HepG2 (cell line): ENCODE data around the gene SAMD4B. TPM values are rescaled to one million over a fixed set of nuclear protein-coding genes. Genes with fewer than 3 reads are reported as not detected.

Experiments used
- HDAC1 ChIP-seq: sonication (generic); formaldehyde crosslinking; IDR thresholded peaks from 2 replicates; pipeline ENCODE4 v1.5.1; 2020; ENCODE audit warnings: mild to moderate bottlenecking, missing genetic modification reagents
- ISL2 ChIP-seq: sonication (generic); formaldehyde crosslinking; IDR thresholded peaks from 2 replicates; pipeline ENCODE4 v1.5.0; 2020; ENCODE audit warnings: missing genetic modification reagents
- JUN ChIP-seq: sonication (generic); formaldehyde crosslinking; IDR thresholded peaks from 2 replicates; pipeline ENCODE4 v1.4.0; 2020; ENCODE audit warnings: mild to moderate bottlenecking, missing genetic modification reagents
- KDM6A ChIP-seq: IDR thresholded peaks from 2 replicates; pipeline ENCODE4 v1.6.1; 2016; ENCODE audit warnings: low read depth
- NBN ChIP-seq: fragments of 450-650 bp; conservative IDR thresholded peaks from 2 replicates; pipeline ENCODE4 v1.6.1; 2017
- NFE2L1 ChIP-seq: sonication (generic); formaldehyde crosslinking; IDR thresholded peaks from 2 replicates; pipeline ENCODE4 v1.4.0; 2020; ENCODE audit warnings: missing genetic modification reagents, mild to moderate bottlenecking, borderline replicate concordance
- SALL1 ChIP-seq: sonication (generic); formaldehyde crosslinking; IDR thresholded peaks from 2 replicates; pipeline ENCODE4 v1.8.0; 2022; ENCODE audit warnings: mild to moderate bottlenecking, missing genetic modification reagents
- SIX4 ChIP-seq: sonication (generic); formaldehyde crosslinking; IDR thresholded peaks from 2 replicates; pipeline ENCODE4 v1.4.0; 2020; ENCODE audit warnings: missing genetic modification reagents
- ZNF138 ChIP-seq: sonication (generic); formaldehyde crosslinking; IDR thresholded peaks from 2 replicates; pipeline ENCODE4 v1.5.0; 2020; ENCODE audit warnings: mild to moderate bottlenecking, low read depth, missing genetic modification reagents
- ZNF263 ChIP-seq: sonication (generic); formaldehyde crosslinking; IDR thresholded peaks from 2 replicates; pipeline ENCODE4 v1.4.0; 2020; ENCODE audit warnings: missing genetic modification reagents
- ZNF776 ChIP-seq: sonication (generic); formaldehyde crosslinking; IDR thresholded peaks from 2 replicates; pipeline ENCODE4 v1.4.0; 2020; ENCODE audit warnings: mild to moderate bottlenecking, missing genetic modification reagents
- ZNF781 ChIP-seq: sonication (generic); formaldehyde crosslinking; IDR thresholded peaks from 2 replicates; pipeline ENCODE4 v1.5.1; 2020; ENCODE audit warnings: borderline replicate concordance, mild to moderate bottlenecking, missing genetic modification reagents; ENCODE audit errors: not compliant biosample characterization
- polyA plus RNA-seq, 8 experiments: library from polyadenylated mRNA; depleted of rRNA in 3 of 8; stranded (reverse) in 7 of 8; unstranded in 1 of 8; fragments of >200 nt; fragmentation: Illumina TruSeq in 4 of 8; extraction: Trizol in 4 of 8; gene quantifications; 2 replicates each; pipeline versions ENCODE4 v1.2.1 to v1.2.3, GENCODE V29; 2011 to 2016; ENCODE audit warnings: low read depth in 4 of 8, missing spikeins in 1 of 8, mixed read lengths in 1 of 8; ENCODE audit not compliant: insufficient read depth in 1 of 8
- total RNA-seq, 5 experiments: library from RNA; depleted of rRNA; stranded (reverse); fragments of >200 nt; fragmentation: Illumina TruSeq; extraction: Trizol; gene quantifications; 2 replicates each; pipeline ENCODE4 v1.2.3, GENCODE V29; 2016; ENCODE audit warnings: low read depth in 1 of 5
- TF ChIP-seq, protein P1 (sequence below): sonication (generic); formaldehyde crosslinking; IDR thresholded peaks from 2 replicates; pipeline ENCODE4 v1.4.0; 2020; ENCODE audit warnings: missing genetic modification reagents
- TF ChIP-seq, protein P2 (sequence below): IDR thresholded peaks from 2 replicates; pipeline ENCODE4 v1.6.1; 2016; ENCODE audit warnings: missing genetic modification reagents, missing compliant biosample characterization
- TF ChIP-seq, protein P3 (sequence below): sonication (generic); formaldehyde crosslinking; IDR thresholded peaks from 2 replicates; pipeline ENCODE4 v1.5.0; 2020; ENCODE audit warnings: mild to moderate bottlenecking, missing genetic modification reagents
- TF ChIP-seq, protein P4 (sequence below): sonication (generic); formaldehyde crosslinking; IDR thresholded peaks from 2 replicates; pipeline ENCODE4 v1.4.0; 2020; ENCODE audit warnings: missing genetic modification reagents
- TF ChIP-seq, protein P5 (sequence below): IDR thresholded peaks from 2 replicates; pipeline ENCODE4 v1.6.1; 2018; ENCODE audit warnings: missing genetic modification reagents

SAMD4B gene
- total and polyA plus RNA-seq, 2 of the 13 experiments (the other 11 are each of a cell fraction or from before 2014, with no cell fraction given): 26.0 to 31.8 TPM

DNA sequence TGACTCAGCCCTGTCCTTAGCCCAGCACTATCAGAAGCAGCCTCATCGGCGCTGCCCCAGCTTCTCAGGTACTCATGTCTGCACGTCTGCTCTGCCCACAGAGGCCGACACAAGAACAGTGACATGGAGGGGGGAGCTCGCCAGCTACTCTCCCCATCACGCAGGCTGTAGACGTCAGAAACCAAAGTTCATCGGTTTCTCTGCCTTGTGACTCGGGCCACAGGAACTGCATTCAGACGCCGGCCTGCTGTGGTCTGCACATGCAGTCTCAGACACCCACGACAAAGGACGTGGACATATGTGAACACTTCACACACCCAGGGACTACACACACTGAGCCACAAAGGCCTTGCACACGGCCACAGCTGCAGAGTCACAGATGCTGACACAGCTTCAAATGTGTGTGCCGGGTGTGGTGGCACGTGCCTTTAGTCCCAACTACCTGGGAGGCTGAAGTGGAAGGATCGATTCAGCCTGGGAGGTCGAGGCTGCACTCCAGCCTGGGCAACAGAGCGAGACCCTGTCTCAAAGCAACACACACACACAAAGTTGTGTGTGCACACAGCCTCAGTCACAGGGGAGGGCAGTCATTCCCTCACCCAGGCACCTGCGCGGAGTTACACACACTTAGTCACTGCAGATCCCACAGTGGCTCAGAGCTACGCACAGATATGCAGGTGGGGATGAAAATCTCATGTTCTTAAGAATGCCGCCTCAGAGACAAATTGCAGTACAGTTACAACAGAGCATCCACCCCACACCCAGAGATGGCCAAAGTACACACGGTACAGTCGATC, 59.5 kb downstream of the SAMD4B start (continued):
- TF ChIP-seq, protein P1, sequence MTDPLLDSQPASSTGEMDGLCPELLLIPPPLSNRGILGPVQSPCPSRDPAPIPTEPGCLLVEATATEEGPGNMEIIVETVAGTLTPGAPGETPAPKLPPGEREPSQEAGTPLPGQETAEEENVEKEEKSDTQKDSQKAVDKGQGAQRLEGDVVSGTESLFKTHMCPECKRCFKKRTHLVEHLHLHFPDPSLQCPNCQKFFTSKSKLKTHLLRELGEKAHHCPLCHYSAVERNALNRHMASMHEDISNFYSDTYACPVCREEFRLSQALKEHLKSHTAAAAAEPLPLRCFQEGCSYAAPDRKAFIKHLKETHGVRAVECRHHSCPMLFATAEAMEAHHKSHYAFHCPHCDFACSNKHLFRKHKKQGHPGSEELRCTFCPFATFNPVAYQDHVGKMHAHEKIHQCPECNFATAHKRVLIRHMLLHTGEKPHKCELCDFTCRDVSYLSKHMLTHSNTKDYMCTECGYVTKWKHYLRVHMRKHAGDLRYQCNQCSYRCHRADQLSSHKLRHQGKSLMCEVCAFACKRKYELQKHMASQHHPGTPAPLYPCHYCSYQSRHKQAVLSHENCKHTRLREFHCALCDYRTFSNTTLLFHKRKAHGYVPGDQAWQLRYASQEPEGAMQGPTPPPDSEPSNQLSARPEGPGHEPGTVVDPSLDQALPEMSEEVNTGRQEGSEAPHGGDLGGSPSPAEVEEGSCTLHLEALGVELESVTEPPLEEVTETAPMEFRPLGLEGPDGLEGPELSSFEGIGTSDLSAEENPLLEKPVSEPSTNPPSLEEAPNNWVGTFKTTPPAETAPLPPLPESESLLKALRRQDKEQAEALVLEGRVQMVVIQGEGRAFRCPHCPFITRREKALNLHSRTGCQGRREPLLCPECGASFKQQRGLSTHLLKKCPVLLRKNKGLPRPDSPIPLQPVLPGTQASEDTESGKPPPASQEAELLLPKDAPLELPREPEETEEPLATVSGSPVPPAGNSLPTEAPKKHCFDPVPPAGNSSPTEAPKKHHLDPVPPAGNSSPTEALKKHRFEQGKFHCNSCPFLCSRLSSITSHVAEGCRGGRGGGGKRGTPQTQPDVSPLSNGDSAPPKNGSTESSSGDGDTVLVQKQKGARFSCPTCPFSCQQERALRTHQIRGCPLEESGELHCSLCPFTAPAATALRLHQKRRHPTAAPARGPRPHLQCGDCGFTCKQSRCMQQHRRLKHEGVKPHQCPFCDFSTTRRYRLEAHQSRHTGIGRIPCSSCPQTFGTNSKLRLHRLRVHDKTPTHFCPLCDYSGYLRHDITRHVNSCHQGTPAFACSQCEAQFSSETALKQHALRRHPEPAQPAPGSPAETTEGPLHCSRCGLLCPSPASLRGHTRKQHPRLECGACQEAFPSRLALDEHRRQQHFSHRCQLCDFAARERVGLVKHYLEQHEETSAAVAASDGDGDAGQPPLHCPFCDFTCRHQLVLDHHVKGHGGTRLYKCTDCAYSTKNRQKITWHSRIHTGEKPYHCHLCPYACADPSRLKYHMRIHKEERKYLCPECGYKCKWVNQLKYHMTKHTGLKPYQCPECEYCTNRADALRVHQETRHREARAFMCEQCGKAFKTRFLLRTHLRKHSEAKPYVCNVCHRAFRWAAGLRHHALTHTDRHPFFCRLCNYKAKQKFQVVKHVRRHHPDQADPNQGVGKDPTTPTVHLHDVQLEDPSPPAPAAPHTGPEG (CRISPR knock-in tag): no peak
- TF ChIP-seq ZNF263 (no peak; the same call in 1 of the 2 replicates), ISL2 (CRISPR knock-in tag) (peak; percentile 62), SIX4 (CRISPR knock-in tag) (peak; percentile 25; the same call in 1 of the 2 replicates), ZNF138 (peak; percentile 38; the same call in 1 of the 2 replicates), NBN (no peak), NFE2L1 (peak; percentile 48; the same call in 1 of the 2 replicates), ZNF776 (CRISPR knock-in tag) (no peak), JUN (0 out of 2 replicates have a peak, but pooled peaks have one; percentile 62), ZNF781 (CRISPR knock-in tag) (peak; percentile 54), KDM6A (peak; percentile 69; the same call in 1 of the 2 replicates), HDAC1 (CRISPR knock-in tag) (peak; percentile 91), SALL1 (peak; percentile 92)
- TF ChIP-seq, protein P2, sequence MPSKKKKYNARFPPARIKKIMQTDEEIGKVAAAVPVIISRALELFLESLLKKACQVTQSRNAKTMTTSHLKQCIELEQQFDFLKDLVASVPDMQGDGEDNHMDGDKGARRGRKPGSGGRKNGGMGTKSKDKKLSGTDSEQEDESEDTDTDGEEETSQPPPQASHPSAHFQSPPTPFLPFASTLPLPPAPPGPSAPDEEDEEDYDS (CRISPR knock-in tag): peak; percentile 92
- TF ChIP-seq, protein P3, sequence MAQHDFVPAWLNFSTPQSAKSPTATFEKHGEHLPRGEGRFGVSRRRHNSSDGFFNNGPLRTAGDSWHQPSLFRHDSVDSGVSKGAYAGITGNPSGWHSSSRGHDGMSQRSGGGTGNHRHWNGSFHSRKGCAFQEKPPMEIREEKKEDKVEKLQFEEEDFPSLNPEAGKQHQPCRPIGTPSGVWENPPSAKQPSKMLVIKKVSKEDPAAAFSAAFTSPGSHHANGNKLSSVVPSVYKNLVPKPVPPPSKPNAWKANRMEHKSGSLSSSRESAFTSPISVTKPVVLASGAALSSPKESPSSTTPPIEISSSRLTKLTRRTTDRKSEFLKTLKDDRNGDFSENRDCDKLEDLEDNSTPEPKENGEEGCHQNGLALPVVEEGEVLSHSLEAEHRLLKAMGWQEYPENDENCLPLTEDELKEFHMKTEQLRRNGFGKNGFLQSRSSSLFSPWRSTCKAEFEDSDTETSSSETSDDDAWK (CRISPR knock-in tag): no peak
- TF ChIP-seq, protein P4, sequence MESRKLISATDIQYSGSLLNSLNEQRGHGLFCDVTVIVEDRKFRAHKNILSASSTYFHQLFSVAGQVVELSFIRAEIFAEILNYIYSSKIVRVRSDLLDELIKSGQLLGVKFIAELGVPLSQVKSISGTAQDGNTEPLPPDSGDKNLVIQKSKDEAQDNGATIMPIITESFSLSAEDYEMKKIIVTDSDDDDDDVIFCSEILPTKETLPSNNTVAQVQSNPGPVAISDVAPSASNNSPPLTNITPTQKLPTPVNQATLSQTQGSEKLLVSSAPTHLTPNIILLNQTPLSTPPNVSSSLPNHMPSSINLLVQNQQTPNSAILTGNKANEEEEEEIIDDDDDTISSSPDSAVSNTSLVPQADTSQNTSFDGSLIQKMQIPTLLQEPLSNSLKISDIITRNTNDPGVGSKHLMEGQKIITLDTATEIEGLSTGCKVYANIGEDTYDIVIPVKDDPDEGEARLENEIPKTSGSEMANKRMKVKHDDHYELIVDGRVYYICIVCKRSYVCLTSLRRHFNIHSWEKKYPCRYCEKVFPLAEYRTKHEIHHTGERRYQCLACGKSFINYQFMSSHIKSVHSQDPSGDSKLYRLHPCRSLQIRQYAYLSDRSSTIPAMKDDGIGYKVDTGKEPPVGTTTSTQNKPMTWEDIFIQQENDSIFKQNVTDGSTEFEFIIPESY (CRISPR knock-in tag): peak; percentile 37; the same call in 1 of the 2 replicates
- TF ChIP-seq, protein P5, sequence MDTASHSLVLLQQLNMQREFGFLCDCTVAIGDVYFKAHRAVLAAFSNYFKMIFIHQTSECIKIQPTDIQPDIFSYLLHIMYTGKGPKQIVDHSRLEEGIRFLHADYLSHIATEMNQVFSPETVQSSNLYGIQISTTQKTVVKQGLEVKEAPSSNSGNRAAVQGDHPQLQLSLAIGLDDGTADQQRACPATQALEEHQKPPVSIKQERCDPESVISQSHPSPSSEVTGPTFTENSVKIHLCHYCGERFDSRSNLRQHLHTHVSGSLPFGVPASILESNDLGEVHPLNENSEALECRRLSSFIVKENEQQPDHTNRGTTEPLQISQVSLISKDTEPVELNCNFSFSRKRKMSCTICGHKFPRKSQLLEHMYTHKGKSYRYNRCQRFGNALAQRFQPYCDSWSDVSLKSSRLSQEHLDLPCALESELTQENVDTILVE (CRISPR knock-in tag): peak; percentile 24; the same call in 1 of the 2 replicates
